ENCODE data around the gene DNAJC13.

The DNAJC13 gene

DNA sequence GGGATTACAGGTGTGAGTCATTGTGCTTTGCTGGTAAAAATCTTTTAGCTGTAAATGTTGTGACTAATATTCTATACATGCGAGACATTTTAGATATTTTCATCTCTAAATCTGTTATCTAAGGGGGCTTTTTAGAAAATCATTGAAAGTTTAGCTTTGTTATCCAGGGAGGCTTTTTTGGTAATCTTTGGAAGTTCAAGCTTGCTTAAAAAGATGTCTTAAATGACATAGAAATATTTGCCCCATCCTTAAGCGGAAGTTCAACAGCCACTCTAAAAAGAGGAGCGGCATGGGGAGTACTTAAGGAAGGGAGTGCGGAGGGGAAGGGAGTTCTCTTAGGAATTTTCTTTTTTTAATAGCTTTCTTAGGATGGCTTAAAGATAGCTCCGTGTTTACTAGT, 26.1 kb downstream of the DNAJC13 start:
- TF ChIP-seq CTCF (IDR thresholded peaks at IDR 0.05; ENCODE audit: low read length) (no peak), EZH2 (IDR thresholded peaks at IDR 0.05; ENCODE audit: borderline replicate concordance, low read length) (no peak)
- Histone ChIP-seq H3K27ac (ENCODE audit: low read depth, low read length, poor library complexity, severe bottlenecking) (no peak overlapping the region), H3K4me3 (ENCODE audit: low read depth, low read length, poor library complexity, severe bottlenecking) (no peak overlapping the region), H2AFZ (ENCODE audit: low read length) (no peak overlapping the region), H3K27me3 (ENCODE audit: insufficient read depth, low read length) (no peaks in the 10 kb centered on the region), H3K4me1 (ENCODE audit: insufficient read depth, low read length, severe bottlenecking) (no peaks in the 10 kb centered on the region), H3K9ac (ENCODE audit: low read length) (no peak overlapping the region), H3K9me2 (ENCODE audit: low read depth, low read length) (no peaks in the 10 kb centered on the region), H4K20me1 (ENCODE audit: insufficient read depth, low read length) (no peaks in the 10 kb centered on the region), H3K9me3 (ENCODE audit: low read length) (peaks cover 5% of the 10 kb centered on the region; the same call in 1 of the 2 replicates), H3K4me2 (ENCODE audit: low read length) (no peak overlapping the region), H3F3A (ENCODE audit: insufficient read depth, low read length) (no peaks in the 10 kb centered on the region), H3K79me2 (ENCODE audit: insufficient read depth, low read length) (no peaks in the 10 kb centered on the region; the same call in 1 of the 2 replicates), H3K36me3 (ENCODE audit: insufficient read depth, low read length) (peaks cover 40% of the 10 kb centered on the region)

DNA sequence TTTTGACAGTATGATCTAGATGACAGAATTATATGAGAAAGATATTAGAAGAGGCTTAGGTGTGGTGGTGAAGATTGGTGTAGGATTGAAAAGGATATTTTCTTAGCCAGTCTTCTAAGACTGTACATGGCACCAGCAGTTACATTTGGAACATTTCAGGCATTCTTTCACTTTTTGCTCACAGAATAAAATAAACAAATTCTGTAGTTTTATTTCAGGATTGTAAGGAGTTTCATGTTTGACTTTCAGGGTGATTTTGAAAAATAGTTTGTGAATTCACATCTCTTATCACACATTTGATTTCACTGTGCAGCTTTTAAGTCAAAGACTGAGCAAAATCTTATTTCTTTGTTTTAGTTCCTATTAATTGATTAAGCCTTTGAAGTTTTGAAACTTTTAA, 27.1 kb downstream of the DNAJC13 start:
- Histone ChIP-seq H3K79me2 (ENCODE audit: insufficient read depth, low read length) (no peaks in the 10 kb centered on the region; the same call in 1 of the 2 replicates), H2AFZ (ENCODE audit: low read length) (no peak overlapping the region), H3K27me3 (ENCODE audit: insufficient read depth, low read length) (no peaks in the 10 kb centered on the region), H4K20me1 (ENCODE audit: insufficient read depth, low read length) (no peaks in the 10 kb centered on the region), H3K4me2 (ENCODE audit: low read length) (no peak overlapping the region), H3K9ac (ENCODE audit: low read length) (no peak overlapping the region), H3K4me1 (ENCODE audit: insufficient read depth, low read length, severe bottlenecking) (no peaks in the 10 kb centered on the region), H3K9me3 (ENCODE audit: low read length) (peaks cover 5% of the 10 kb centered on the region; the same call in 1 of the 2 replicates), H3K27ac (ENCODE audit: low read depth, low read length, poor library complexity, severe bottlenecking) (no peak overlapping the region), H3K9me2 (ENCODE audit: low read depth, low read length) (no peaks in the 10 kb centered on the region), H3F3A (ENCODE audit: insufficient read depth, low read length) (no peaks in the 10 kb centered on the region), H3K4me3 (ENCODE audit: low read depth, low read length, poor library complexity, severe bottlenecking) (no peak overlapping the region), H3K36me3 (ENCODE audit: insufficient read depth, low read length) (peaks cover 44% of the 10 kb centered on the region)
- no peak for TF ChIP-seq EZH2 (IDR thresholded peaks at IDR 0.05; ENCODE audit: borderline replicate concordance, low read length)
- TF ChIP-seq CTCF (IDR thresholded peaks at IDR 0.05; ENCODE audit: low read length), result no peak

- Histone ChIP-seq H3K79me2 (ENCODE audit: insufficient read depth, low read length) (no peaks in the 10 kb centered on the region; the same call in 1 of the 2 replicates), H3K9me2 (ENCODE audit: low read depth, low read length) (no peaks in the 10 kb centered on the region), H3F3A (ENCODE audit: insufficient read depth, low read length) (no peaks in the 10 kb centered on the region), H3K36me3 (ENCODE audit: insufficient read depth, low read length) (peaks cover 35% of the 10 kb centered on the region), H3K27ac (ENCODE audit: low read depth, low read length, poor library complexity, severe bottlenecking) (no peak overlapping the region), H3K4me3 (ENCODE audit: low read depth, low read length, poor library complexity, severe bottlenecking) (no peak overlapping the region), H2AFZ (ENCODE audit: low read length) (no peak overlapping the region), H3K4me1 (ENCODE audit: insufficient read depth, low read length, severe bottlenecking) (no peaks in the 10 kb centered on the region), H3K4me2 (ENCODE audit: low read length) (no peak overlapping the region), H3K27me3 (ENCODE audit: insufficient read depth, low read length) (no peaks in the 10 kb centered on the region), H4K20me1 (ENCODE audit: insufficient read depth, low read length) (no peaks in the 10 kb centered on the region), H3K9ac (ENCODE audit: low read length) (no peak overlapping the region), H3K9me3 (ENCODE audit: low read length) (peaks cover 5% of the 10 kb centered on the region; the same call in 1 of the 2 replicates)
- TF ChIP-seq EZH2 (IDR thresholded peaks at IDR 0.05; ENCODE audit: borderline replicate concordance, low read length) (no peak), CTCF (IDR thresholded peaks at IDR 0.05; ENCODE audit: low read length) (no peak)
These were observed 28.5 kb downstream of the DNAJC13 start for GRCh38 chr3:132445817-132446216.
